Mesothelial cell of epicardium (in vitro differentiated cells): ENCODE measurements around the gene MCM6. TPM values are rescaled to one million over a fixed set of nuclear protein-coding genes. Genes with fewer than 3 reads are reported as not detected.

Experiments
- DNase-seq, 2 experiments: peaks; one replicate each; pipeline ENCODE4 v3.0.0; 2021; ENCODE audit warnings: low spot score in 2 of 2; ENCODE audit not compliant: unreplicated experiment in 2 of 2
- H3K27ac Mint-ChIP-seq: 2 replicates; pipeline ENCODE4 v1.8.0; 2021; ENCODE audit warnings: mixed read lengths
- H3K27me3 Mint-ChIP-seq: 2 replicates; pipeline ENCODE4 v1.8.0; 2021; ENCODE audit warnings: low read depth, mixed read lengths
- H3K36me3 Mint-ChIP-seq: 2 replicates; pipeline ENCODE4 v1.8.0; 2021; ENCODE audit warnings: mixed read lengths
- H3K4me1 Mint-ChIP-seq: 2 replicates; pipeline ENCODE4 v1.8.0; 2021; ENCODE audit warnings: mixed read lengths
- H3K4me3 Mint-ChIP-seq: 2 replicates; pipeline ENCODE4 v1.8.0; 2021; ENCODE audit warnings: mild to moderate bottlenecking, moderate library complexity, mixed read lengths
- H3K9me3 Mint-ChIP-seq: 2 replicates; pipeline ENCODE4 v1.8.0; 2021; ENCODE audit warnings: mixed read lengths
- total RNA-seq: library from RNA; stranded (reverse); gene quantifications from 3 replicates; pipeline ENCODE4 v1.2.1, GENCODE V29; 2021
- TF ChIP-seq, protein P1 (sequence below): fragments of 200-600 bp; sonication (generic); IDR thresholded peaks from one replicate; pipeline ENCODE4 v1.5.0; 2021; ENCODE audit warnings: antibody characterized with exemption; ENCODE audit not compliant: unreplicated experiment

The MCM6 gene
- 29.3 to 30.2 TPM (median 29.6 TPM) in 3 replicates for total RNA-seq

DNA sequence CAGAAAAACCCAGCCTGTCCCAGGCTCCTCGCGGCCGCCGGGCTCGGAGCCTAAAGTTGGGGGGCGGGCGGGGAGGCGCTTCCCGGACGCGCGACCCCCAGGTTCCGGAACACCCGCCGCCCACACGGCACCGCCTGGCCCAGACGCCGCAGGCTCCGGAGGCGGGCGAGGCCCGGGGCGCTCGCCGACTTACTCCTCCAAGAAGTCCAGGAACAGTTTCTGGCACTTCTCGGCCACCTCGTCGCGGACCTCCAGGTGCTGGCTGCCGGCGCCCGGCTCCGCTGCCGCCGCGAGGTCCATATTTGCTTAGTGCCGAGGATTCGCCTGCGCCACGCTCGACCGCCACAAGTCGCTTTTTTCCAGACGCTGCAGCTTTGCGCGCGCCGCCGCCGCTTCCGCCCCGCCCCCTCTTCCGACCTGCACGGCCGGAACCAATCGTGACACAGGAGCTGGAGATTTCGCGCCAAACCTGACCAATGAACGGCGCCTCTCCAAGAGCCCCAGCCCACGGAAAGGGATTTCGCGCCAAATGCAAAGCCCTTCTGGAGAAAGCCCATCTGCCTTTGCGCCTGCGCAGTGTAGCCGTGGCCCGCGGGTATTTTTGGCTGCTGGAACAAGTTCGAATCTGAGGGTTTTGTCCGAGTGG lies at the start of gene MCM6:
Gene MCM6 (minus strand): TSS at position 378 of the 646 bp plus-strand sequence. CDS start 78 bp downstream, at position 300.
- Mint-ChIP-seq H3K4me3 (peak within 1 kb of the TSS; percentile 76), H3K27ac (peak within 1 kb of the TSS; percentile 91), H3K36me3 (peaks cover 6% of the 10 kb centered on the region), H3K4me1 (peaks cover 23% of the 10 kb centered on the region), H3K9me3 (peaks cover 6% of the 10 kb centered on the region), H3K27me3 (no peaks in the 10 kb centered on the region)
- TF ChIP-seq, protein P1, sequence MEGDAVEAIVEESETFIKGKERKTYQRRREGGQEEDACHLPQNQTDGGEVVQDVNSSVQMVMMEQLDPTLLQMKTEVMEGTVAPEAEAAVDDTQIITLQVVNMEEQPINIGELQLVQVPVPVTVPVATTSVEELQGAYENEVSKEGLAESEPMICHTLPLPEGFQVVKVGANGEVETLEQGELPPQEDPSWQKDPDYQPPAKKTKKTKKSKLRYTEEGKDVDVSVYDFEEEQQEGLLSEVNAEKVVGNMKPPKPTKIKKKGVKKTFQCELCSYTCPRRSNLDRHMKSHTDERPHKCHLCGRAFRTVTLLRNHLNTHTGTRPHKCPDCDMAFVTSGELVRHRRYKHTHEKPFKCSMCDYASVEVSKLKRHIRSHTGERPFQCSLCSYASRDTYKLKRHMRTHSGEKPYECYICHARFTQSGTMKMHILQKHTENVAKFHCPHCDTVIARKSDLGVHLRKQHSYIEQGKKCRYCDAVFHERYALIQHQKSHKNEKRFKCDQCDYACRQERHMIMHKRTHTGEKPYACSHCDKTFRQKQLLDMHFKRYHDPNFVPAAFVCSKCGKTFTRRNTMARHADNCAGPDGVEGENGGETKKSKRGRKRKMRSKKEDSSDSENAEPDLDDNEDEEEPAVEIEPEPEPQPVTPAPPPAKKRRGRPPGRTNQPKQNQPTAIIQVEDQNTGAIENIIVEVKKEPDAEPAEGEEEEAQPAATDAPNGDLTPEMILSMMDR, result peak; percentile 33
- DNase-seq, result peak; percentile 93 to 96

DNA sequence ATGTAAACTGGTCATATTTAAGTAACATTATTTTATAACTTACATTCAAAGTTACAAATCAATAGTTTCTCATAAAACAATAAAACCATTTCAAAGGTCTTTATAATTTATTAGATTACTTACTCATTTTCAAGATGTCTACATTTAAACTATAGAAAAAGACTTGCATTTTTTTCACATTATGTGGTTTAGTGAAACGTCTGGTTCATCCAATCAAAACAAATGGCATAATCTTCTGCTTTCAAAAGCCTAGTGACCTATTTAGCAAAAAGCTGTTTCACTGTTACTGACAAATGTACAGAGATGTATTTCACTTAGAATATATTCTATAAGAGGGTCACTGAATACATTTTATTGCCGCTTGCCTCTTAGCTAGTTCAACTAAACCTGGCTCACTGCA lies 49.3 kb upstream of the MCM6 start:
- DNase-seq, result no peak

DNA sequence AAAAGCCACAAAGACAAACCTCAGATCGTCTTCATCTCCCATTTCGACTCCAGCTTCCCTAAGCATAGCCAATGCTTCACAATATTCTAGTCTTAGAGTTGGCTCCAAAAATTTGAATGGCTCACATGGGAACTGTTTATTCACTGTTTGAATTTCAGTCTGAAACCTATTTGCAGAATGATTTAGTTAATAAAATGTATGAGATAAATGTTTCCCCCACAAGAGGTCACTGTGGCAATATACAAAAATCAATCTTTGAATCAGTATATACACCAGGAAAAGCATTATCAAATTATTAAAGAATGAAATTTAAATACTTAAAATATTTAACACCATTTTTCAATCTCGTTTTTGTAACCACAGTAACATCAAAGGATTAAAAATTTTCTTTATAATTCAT lies 40.0 kb upstream of the MCM6 start:
- no peak for DNase-seq
- no peak overlapping the region for H3K27ac Mint-ChIP-seq
- H3K27me3 Mint-ChIP-seq, result no peaks in the 10 kb centered on the region
- no peaks in the 10 kb centered on the region for H3K9me3 Mint-ChIP-seq
- TF ChIP-seq, protein P1, result peak; percentile 65
- no peaks in the 10 kb centered on the region for H3K4me1 Mint-ChIP-seq
- H3K36me3 Mint-ChIP-seq, result peaks cover 10% of the 10 kb centered on the region
- no peak overlapping the region for H3K4me3 Mint-ChIP-seq

More for the DNA sequence above, 49.3 kb upstream of the MCM6 start:
- no peaks in the 10 kb centered on the region for H3K9me3 Mint-ChIP-seq
- H3K4me3 Mint-ChIP-seq, result no peak overlapping the region
- no peak overlapping the region for H3K27ac Mint-ChIP-seq
- no peaks in the 10 kb centered on the region for H3K4me1 Mint-ChIP-seq
- peaks cover 33% of the 10 kb centered on the region for H3K36me3 Mint-ChIP-seq
- no peaks in the 10 kb centered on the region for H3K27me3 Mint-ChIP-seq
- TF ChIP-seq, protein P1, result no peak

DNA sequence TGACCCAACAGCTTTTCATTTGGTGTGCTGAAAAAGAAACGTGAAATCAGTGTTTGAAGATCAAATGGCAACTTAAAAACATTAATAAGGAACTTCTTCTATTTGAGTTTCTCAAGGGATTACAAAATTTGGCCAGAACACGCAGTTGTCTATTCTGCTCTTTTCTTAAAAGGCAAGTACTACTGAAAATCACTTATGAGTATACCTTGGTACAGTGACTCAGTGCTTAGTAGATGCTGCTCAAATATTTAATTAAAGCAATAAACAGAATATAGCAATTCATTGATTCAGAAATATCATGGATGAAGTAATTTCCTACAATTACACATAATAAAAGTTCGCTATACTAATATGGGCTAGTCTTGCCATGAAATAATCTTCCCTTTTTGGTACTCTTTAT lies 38.2 kb upstream of the MCM6 start:
- Mint-ChIP-seq H3K27ac (no peak overlapping the region), H3K27me3 (no peaks in the 10 kb centered on the region), H3K4me3 (no peak overlapping the region), H3K36me3 (peaks cover 13% of the 10 kb centered on the region), H3K4me1 (no peaks in the 10 kb centered on the region), H3K9me3 (no peaks in the 10 kb centered on the region)
- no peak for DNase-seq
- TF ChIP-seq, protein P1, result no peak

DNA sequence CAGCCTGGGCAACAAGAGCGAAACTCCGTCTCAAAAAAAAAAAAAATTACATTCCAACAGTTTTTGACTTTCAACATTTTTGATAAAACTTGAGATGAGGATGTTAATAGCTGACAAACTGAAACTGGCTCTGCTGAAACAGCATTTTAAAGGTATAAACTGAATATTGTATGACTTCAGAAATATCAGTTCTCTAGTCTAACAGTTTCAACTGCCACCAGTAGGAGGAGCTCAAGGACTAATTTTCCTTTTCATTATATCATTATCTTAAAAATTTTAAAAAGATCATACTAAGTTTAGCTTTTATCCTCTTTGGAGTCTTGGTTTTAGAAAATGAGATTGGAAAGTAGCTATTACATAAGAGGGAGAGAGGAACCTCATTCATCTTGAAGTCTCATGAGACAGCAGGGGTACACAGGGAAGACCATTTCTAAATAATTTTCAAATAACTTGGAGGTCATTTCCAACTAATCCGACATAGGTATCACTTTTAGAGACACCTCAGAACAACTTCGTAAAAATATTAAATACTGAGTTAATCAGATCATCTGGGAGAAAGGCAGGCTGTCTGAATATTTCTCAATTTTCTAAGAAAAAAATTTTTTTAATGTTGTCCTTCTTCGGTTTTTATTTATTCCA lies 37.6 kb upstream of the MCM6 start:
- no peak for DNase-seq

More for the DNA sequence above, 37.6 kb upstream of the MCM6 start:
- Mint-ChIP-seq H3K27me3 (no peaks in the 10 kb centered on the region), H3K4me3 (no peak overlapping the region), H3K9me3 (no peaks in the 10 kb centered on the region), H3K36me3 (peaks cover 17% of the 10 kb centered on the region), H3K27ac (no peak overlapping the region), H3K4me1 (no peaks in the 10 kb centered on the region)
- TF ChIP-seq, protein P1, result peak; percentile 88
